Tibial nerve (tissue), 4 donors: ENCODE results near the gene PPEF2.

Experiments
- CTCF ChIP-seq, 5 experiments: fragments of 200-600 bp in 3 of 5; fragments of 450-650 bp in 2 of 5; sonication (generic) in 3 of 5; IDR thresholded peaks; one replicate each; pipeline ENCODE4 v1.5.1; 2016 to 2019; ENCODE audit warnings: antibody characterized with exemption in 5 of 5, mild to moderate bottlenecking in 3 of 5, moderate library complexity in 2 of 5
- EP300 ChIP-seq, 2 donors: sonication (generic); formaldehyde crosslinking; IDR thresholded peaks; one replicate each; pipeline ENCODE4 v1.6.1; 2017; ENCODE audit warnings: antibody characterized with exemption in 2 of 2, mild to moderate bottlenecking in 1 of 2
- POLR2A ChIP-seq, 2 donors: fragments of 450-650 bp; IDR thresholded peaks; one replicate each; pipeline ENCODE4 v1.6.1; 2017; ENCODE audit warnings: antibody characterized with exemption in 2 of 2, mild to moderate bottlenecking in 2 of 2, moderate library complexity in 2 of 2

- TF ChIP-seq EP300 (IDR thresholded peaks at IDR 0.05) (no peak), POLR2A (IDR thresholded peaks at IDR 0.05) (no peak), CTCF (IDR thresholded peaks at IDR 0.05) (no peak)
Observed at GRCh38 chr4:75892508-75892907, 9.7 kb downstream of the PPEF2 start.
